ENCODE results near the gene CLASP1. TPM values are rescaled to one million over a fixed set of nuclear protein-coding genes. Genes with fewer than 3 reads are reported as not detected.

The CLASP1 gene
- total and polyA plus RNA-seq, 2 of the 8 experiments (the other 6 are each of a cell fraction or from before 2014, with no cell fraction given), result 7.3 to 53.9 TPM

GRCh38 chr2:121435790-121436189 is 213.5 kb downstream of the CLASP1 start:
- Histone ChIP-seq H3K9ac (replicated peaks in 1 of 4; ENCODE audit: extremely low read depth in 1 of 4, low read depth in 3 of 4, low read length in 3 of 4) (no peak overlapping the region), H3K4ac (replicated peaks; ENCODE audit: insufficient read length, low read depth, low read length) (no peak overlapping the region), H3K36me3 (ENCODE audit: control insufficient read depth in 2 of 4, insufficient read depth in 4 of 4, low read length in 3 of 4) (peaks cover 0 to 5% (median 0%) of the 10 kb centered on the region in 4 experiments; a peak in 2 of 8 replicates), H3K79me2 (ENCODE audit: control insufficient read depth in 1 of 2, insufficient read depth in 2 of 2, low read length in 2 of 2) (no peaks in the 10 kb centered on the region), H2BK5ac (ENCODE audit: low read depth, low read length) (no peak overlapping the region), H3K23me2 (ENCODE audit: low read depth, low read length) (no peaks in the 10 kb centered on the region), H4K20me1 (replicated peaks in 1 of 2; ENCODE audit: control insufficient read depth in 1 of 2, insufficient read depth in 2 of 2, low read length in 2 of 2) (no peaks in the 10 kb centered on the region), H3K18ac (ENCODE audit: extremely low read depth, low read length) (no peak overlapping the region), H3K23ac (ENCODE audit: insufficient read length) (no peak overlapping the region), H2AK5ac (ENCODE audit: low read depth, low read length) (no peak overlapping the region), H3K27ac (ENCODE audit: low read depth, low read length) (no peak overlapping the region), H3K14ac (ENCODE audit: insufficient read length) (no peak overlapping the region), H3K4me1 (replicated peaks in 1 of 4; ENCODE audit: control insufficient read depth in 3 of 4, insufficient read depth in 4 of 4, low read length in 3 of 4) (no peaks in the 10 kb centered on the region), H4K5ac (ENCODE audit: insufficient read length, low read depth, low read length) (no peak overlapping the region), H3K27me3 (replicated peaks in 1 of 4; ENCODE audit: control insufficient read depth in 3 of 4, extremely low read depth in 1 of 4, insufficient read depth in 3 of 4, low read length in 3 of 4) (no peaks in the 10 kb centered on the region), H4K8ac (ENCODE audit: extremely low read depth, insufficient read depth, low read length) (no peak overlapping the region), H2BK20ac (ENCODE audit: low read length) (no peak overlapping the region), H3K4me2 (ENCODE audit: insufficient read depth in 1 of 2, low read depth in 2 of 2, low read length in 2 of 2) (no peak overlapping the region), H3K79me1 (ENCODE audit: low read depth, low read length) (no peaks in the 10 kb centered on the region), H4K91ac (replicated peaks; ENCODE audit: insufficient read length, low read length) (no peak overlapping the region), H3K4me3 (ENCODE audit: extremely low read depth in 1 of 4, insufficient read depth in 2 of 4, low read depth in 3 of 4, low read length in 4 of 4) (no peak overlapping the region), H3K9me3 (ENCODE audit: insufficient read depth in 2 of 2, low read depth in 1 of 2, low read length in 1 of 2) (no peaks in the 10 kb centered on the region), H2BK120ac (replicated peaks; ENCODE audit: low read depth, low read length) (no peak overlapping the region), H3K56ac (replicated peaks; ENCODE audit: insufficient read length, low read depth, low read length) (no peak overlapping the region), H2AFZ (ENCODE audit: low read length) (no peak overlapping the region), H2BK12ac (ENCODE audit: low read depth, low read length) (no peak overlapping the region), H2BK15ac (ENCODE audit: low read length) (no peak overlapping the region)
- POLR2A ChIA-PET (ENCODE audit: partially characterized antibody), result no interaction called here
- DNase-seq (ENCODE audit: low read depth in 1 of 2, low spot score in 2 of 2), result no peak
- WGBS, 2 experiments (ENCODE audit: extremely low coverage in 1 of 2, insufficient coverage in 1 of 2, insufficient read length in 1 of 2, insufficient replicate concordance in 2 of 2, low coverage in 1 of 2, low lambda C conversion rate in 2 of 2, missing lambda C conversion rate in 1 of 2), result 92% methylated on average over 3 of the region's 3 CpGs; no CpG with 5 or more reads in 1 of the 2 experiments
- FAIRE-seq, result no peak
- CTCF ChIA-PET (ENCODE audit: partially characterized antibody), result interaction anchor here (0.6 kb wide), 1 partner anchor 44 kb away, joined by 3 read pairs; no protein-coding TSS in a partner anchor
- no peak for TF ChIP-seq POU5F1 (IDR thresholded peaks at IDR 0.05; ENCODE audit: low read depth, low read length)

All from H1 (cell line).